ENCODE results near the gene CSTF2. TPM values are rescaled to one million over a fixed set of nuclear protein-coding genes. Genes with fewer than 3 reads are reported as not detected.
"Not testable (repeated sequence)": the region's sequence is repeated elsewhere in the genome, so short reads cannot be mapped to it uniquely, and the experiment has no call there.

Gene CSTF2
- 25.9 and 30.3 TPM in 2 replicates for total RNA-seq (2014; rRNA removed; shearing (Covaris generic))

GRCh38 chrX:100819837-100820666, at the start of gene CSTF2:
TSS of gene CSTF2 (plus strand) at chrX:100820391. CDS start at chrX:100820417, 26 bp downstream.
- DNase-seq (ENCODE audit: low read depth) = peak; percentile 76

- DNase-seq (ENCODE audit: low read depth) = not testable (repeated sequence)
These were observed 23.8 kb upstream of the CSTF2 start for GRCh38 chrX:100796371-100796770.

GRCh38 chrX:100797359-100797758, 22.8 kb upstream of the CSTF2 start:
- DNase-seq (ENCODE audit: low read depth) = no peak

GRCh38 chrX:100798484-100799214, 21.5 kb upstream of the CSTF2 start:
- no peak for DNase-seq (ENCODE audit: low read depth)

GRCh38 chrX:100802843-100803242, 17.3 kb upstream of the CSTF2 start:
- no peak for DNase-seq (ENCODE audit: low read depth)

- DNase-seq (ENCODE audit: low read depth) = no peak
These were observed 15.4 kb upstream of the CSTF2 start for GRCh38 chrX:100804780-100805179.

- not testable (repeated sequence) for DNase-seq (ENCODE audit: low read depth)
These were observed 11.9 kb upstream of the CSTF2 start for GRCh38 chrX:100808265-100808664.

- no peak for DNase-seq (ENCODE audit: low read depth)
These were observed 7.7 kb upstream of the CSTF2 start for GRCh38 chrX:100812216-100813158.

GRCh38 chrX:100817340-100817739, 2.9 kb upstream of the CSTF2 start:
- no peak for DNase-seq (ENCODE audit: low read depth)

GRCh38 chrX:100819534-100819836, 706 bp upstream of the CSTF2 start:
- DNase-seq (ENCODE audit: low read depth) = no peak

- DNase-seq (ENCODE audit: low read depth) = peak; percentile 61
These were observed 9.5 kb downstream of the CSTF2 start for GRCh38 chrX:100829730-100830129.

GRCh38 chrX:100830143-100830542, 10.0 kb downstream of the CSTF2 start:
- DNase-seq (ENCODE audit: low read depth) = no peak

- no peak for DNase-seq (ENCODE audit: low read depth)
These were observed 10.4 kb downstream of the CSTF2 start for GRCh38 chrX:100830547-100830946.

- no peak for DNase-seq (ENCODE audit: low read depth)
These were observed 11.2 kb downstream of the CSTF2 start for GRCh38 chrX:100831219-100831946.

- no peak for DNase-seq (ENCODE audit: low read depth)
These were observed 30.1 kb downstream of the CSTF2 start for GRCh38 chrX:100850317-100850716.

- DNase-seq (ENCODE audit: low read depth) = no peak
These were observed 32.6 kb downstream of the CSTF2 start for GRCh38 chrX:100852810-100853209.

- DNase-seq (ENCODE audit: low read depth) = no peak
These were observed 43.2 kb downstream of the CSTF2 start for GRCh38 chrX:100863326-100863864.

GRCh38 chrX:100864657-100865391, 44.6 kb downstream of the CSTF2 start:
- DNase-seq (ENCODE audit: low read depth) = peak; percentile 37

GRCh38 chrX:100868273-100868672, 48.1 kb downstream of the CSTF2 start:
- no peak for DNase-seq (ENCODE audit: low read depth)

GRCh38 chrX:100870527-100870926, 50.3 kb downstream of the CSTF2 start:
- DNase-seq (ENCODE audit: low read depth) = no peak

Measured in RPMI7951 (cell line).